ENCODE data around the gene SNUPN.
A peak's percentile ranks its signal among the peaks of the same experiment; 100 is the strongest.
"Not testable (repeated sequence)": the region's sequence is repeated elsewhere in the genome, so short reads cannot be mapped to it uniquely, and the experiment has no call there.

The SNUPN gene

GRCh38 chr15:75597667-75598341 is 27.7 kb downstream of the SNUPN start:
- no peaks in the 10 kb centered on the region for H3K9me3 ChIP-seq (ENCODE audit: low read depth, low read length)
- no peak overlapping the region for H3K4me3 ChIP-seq
- H3K27ac ChIP-seq = 0 out of 2 replicates have a peak overlapping the region, but pooled peaks have one; percentile 17
- TF ChIP-seq FOXP2 (optimal IDR thresholded peaks at IDR 0.05; ENCODE audit: control extremely low read depth, extremely low read length, insufficient read depth) (no peak), POLR2AphosphoS5 (IDR thresholded peaks at IDR 0.05; ENCODE audit: borderline replicate concordance, low read depth, low read length) (no peak), EZH2 (IDR thresholded peaks at IDR 0.05) (no peak)
- peaks cover 67% of the 10 kb centered on the region for H3K36me3 ChIP-seq (ENCODE audit: insufficient read depth, low read length)
- H3K9ac ChIP-seq (ENCODE audit: insufficient read length) = peak overlapping the region; percentile 7
- DNase-seq (ENCODE audit: low read depth, low spot score) = no peak

- DNase-seq (ENCODE audit: low read depth, low spot score) = no peak
- Histone ChIP-seq H3K9me3 (ENCODE audit: low read depth, low read length) (no peaks in the 10 kb centered on the region), H3K36me3 (ENCODE audit: insufficient read depth, low read length) (peaks cover 64% of the 10 kb centered on the region), H3K9ac (ENCODE audit: insufficient read length) (no peak overlapping the region), H3K4me3 (no peak overlapping the region), H3K27ac (no peak overlapping the region)
- TF ChIP-seq FOXP2 (optimal IDR thresholded peaks at IDR 0.05; ENCODE audit: control extremely low read depth, extremely low read length, insufficient read depth) = no peak
- no peak for TF ChIP-seq POLR2AphosphoS5 (IDR thresholded peaks at IDR 0.05; ENCODE audit: borderline replicate concordance, low read depth, low read length)
- TF ChIP-seq EZH2 (IDR thresholded peaks at IDR 0.05) = no peak
Observed at GRCh38 chr15:75596703-75597345, 28.7 kb downstream of the SNUPN start.

- Histone ChIP-seq H3K9me3 (ENCODE audit: low read depth, low read length) (no peaks in the 10 kb centered on the region), H3K4me3 (no peak overlapping the region), H3K9ac (ENCODE audit: insufficient read length) (no peak overlapping the region), H3K27ac (no peak overlapping the region), H3K36me3 (ENCODE audit: insufficient read depth, low read length) (peaks cover 45% of the 10 kb centered on the region)
- TF ChIP-seq EZH2 (IDR thresholded peaks at IDR 0.05) = no peak
- no peak for TF ChIP-seq POLR2AphosphoS5 (IDR thresholded peaks at IDR 0.05; ENCODE audit: borderline replicate concordance, low read depth, low read length)
- TF ChIP-seq FOXP2 (optimal IDR thresholded peaks at IDR 0.05; ENCODE audit: control extremely low read depth, extremely low read length, insufficient read depth) = no peak
- DNase-seq (ENCODE audit: low read depth, low spot score) = no peak
Observed at GRCh38 chr15:75594276-75594675, 31.2 kb downstream of the SNUPN start.

- no peak for DNase-seq (ENCODE audit: low read depth, low spot score)
- Histone ChIP-seq H3K27ac (no peak overlapping the region), H3K9ac (ENCODE audit: insufficient read length) (no peak overlapping the region), H3K4me3 (no peak overlapping the region), H3K36me3 (ENCODE audit: insufficient read depth, low read length) (peaks cover 21% of the 10 kb centered on the region; the same call in 1 of the 2 replicates), H3K9me3 (ENCODE audit: low read depth, low read length) (no peaks in the 10 kb centered on the region)
- no peak for TF ChIP-seq EZH2 (IDR thresholded peaks at IDR 0.05)
- no peak for TF ChIP-seq POLR2AphosphoS5 (IDR thresholded peaks at IDR 0.05; ENCODE audit: borderline replicate concordance, low read depth, low read length)
- no peak for TF ChIP-seq FOXP2 (optimal IDR thresholded peaks at IDR 0.05; ENCODE audit: control extremely low read depth, extremely low read length, insufficient read depth)
Observed at GRCh38 chr15:75591655-75592364, 33.7 kb downstream of the SNUPN start.

- H3K9me3 ChIP-seq (ENCODE audit: low read depth, low read length) = no peaks in the 10 kb centered on the region
- no peak overlapping the region for H3K4me3 ChIP-seq
- peaks cover 8% of the 10 kb centered on the region; the same call in 1 of the 2 replicates for H3K36me3 ChIP-seq (ENCODE audit: insufficient read depth, low read length)
- H3K27ac ChIP-seq = no peak overlapping the region
- no peak for DNase-seq (ENCODE audit: low read depth, low spot score)
- no peak overlapping the region for H3K9ac ChIP-seq (ENCODE audit: insufficient read length)
- TF ChIP-seq EZH2 (IDR thresholded peaks at IDR 0.05) = no peak
- TF ChIP-seq FOXP2 (optimal IDR thresholded peaks at IDR 0.05; ENCODE audit: control extremely low read depth, extremely low read length, insufficient read depth) = no peak
- no peak for TF ChIP-seq POLR2AphosphoS5 (IDR thresholded peaks at IDR 0.05; ENCODE audit: borderline replicate concordance, low read depth, low read length)
Observed at GRCh38 chr15:75590239-75590638, 35.3 kb downstream of the SNUPN start.

- H3K36me3 ChIP-seq (ENCODE audit: insufficient read depth, low read length) = peaks cover 5% of the 10 kb centered on the region; the same call in 1 of the 2 replicates
- no peak overlapping the region for H3K27ac ChIP-seq
- no peaks in the 10 kb centered on the region for H3K9me3 ChIP-seq (ENCODE audit: low read depth, low read length)
- no peak overlapping the region for H3K9ac ChIP-seq (ENCODE audit: insufficient read length)
- DNase-seq (ENCODE audit: low read depth, low spot score) = no peak
- no peak overlapping the region for H3K4me3 ChIP-seq
- TF ChIP-seq POLR2AphosphoS5 (IDR thresholded peaks at IDR 0.05; ENCODE audit: borderline replicate concordance, low read depth, low read length) = no peak
- TF ChIP-seq FOXP2 (optimal IDR thresholded peaks at IDR 0.05; ENCODE audit: control extremely low read depth, extremely low read length, insufficient read depth) = no peak
- no peak for TF ChIP-seq EZH2 (IDR thresholded peaks at IDR 0.05)
Observed at GRCh38 chr15:75589071-75589470, 36.5 kb downstream of the SNUPN start.

- H3K9me3 ChIP-seq (ENCODE audit: low read depth, low read length); H3K27ac ChIP-seq; DNase-seq (ENCODE audit: low read depth, low spot score); H3K36me3 ChIP-seq (ENCODE audit: insufficient read depth, low read length); H3K9ac ChIP-seq (ENCODE audit: insufficient read length); H3K4me3 ChIP-seq: not testable (repeated sequence)
Observed at GRCh38 chr15:75586422-75586821, 39.1 kb downstream of the SNUPN start.

GRCh38 chr15:75584121-75584520 is 41.4 kb downstream of the SNUPN start:
- no peak for DNase-seq (ENCODE audit: low read depth, low spot score)
- Histone ChIP-seq H3K9ac (ENCODE audit: insufficient read length) (no peak overlapping the region), H3K9me3 (ENCODE audit: low read depth, low read length) (no peaks in the 10 kb centered on the region), H3K27ac (no peak overlapping the region), H3K36me3 (ENCODE audit: insufficient read depth, low read length) (no peaks in the 10 kb centered on the region; the same call in 1 of the 2 replicates), H3K4me3 (no peak overlapping the region)
- TF ChIP-seq FOXP2 (optimal IDR thresholded peaks at IDR 0.05; ENCODE audit: control extremely low read depth, extremely low read length, insufficient read depth) = no peak
- TF ChIP-seq EZH2 (IDR thresholded peaks at IDR 0.05) = no peak
